ENCODE data around the gene MAMSTR.

MAMSTR gene

GRCh38 chr19:48663667-48664066 lies 55.9 kb downstream of the MAMSTR start:
- no peaks in the 10 kb centered on the region for H3K9me2 ChIP-seq (replicated peaks; ENCODE audit: insufficient read depth, low read length)
- TF ChIP-seq, protein P1, sequence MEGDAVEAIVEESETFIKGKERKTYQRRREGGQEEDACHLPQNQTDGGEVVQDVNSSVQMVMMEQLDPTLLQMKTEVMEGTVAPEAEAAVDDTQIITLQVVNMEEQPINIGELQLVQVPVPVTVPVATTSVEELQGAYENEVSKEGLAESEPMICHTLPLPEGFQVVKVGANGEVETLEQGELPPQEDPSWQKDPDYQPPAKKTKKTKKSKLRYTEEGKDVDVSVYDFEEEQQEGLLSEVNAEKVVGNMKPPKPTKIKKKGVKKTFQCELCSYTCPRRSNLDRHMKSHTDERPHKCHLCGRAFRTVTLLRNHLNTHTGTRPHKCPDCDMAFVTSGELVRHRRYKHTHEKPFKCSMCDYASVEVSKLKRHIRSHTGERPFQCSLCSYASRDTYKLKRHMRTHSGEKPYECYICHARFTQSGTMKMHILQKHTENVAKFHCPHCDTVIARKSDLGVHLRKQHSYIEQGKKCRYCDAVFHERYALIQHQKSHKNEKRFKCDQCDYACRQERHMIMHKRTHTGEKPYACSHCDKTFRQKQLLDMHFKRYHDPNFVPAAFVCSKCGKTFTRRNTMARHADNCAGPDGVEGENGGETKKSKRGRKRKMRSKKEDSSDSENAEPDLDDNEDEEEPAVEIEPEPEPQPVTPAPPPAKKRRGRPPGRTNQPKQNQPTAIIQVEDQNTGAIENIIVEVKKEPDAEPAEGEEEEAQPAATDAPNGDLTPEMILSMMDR (IDR thresholded peaks at IDR 0.05; ENCODE audit: low read length): no peak
- TF ChIP-seq EZH2 (optimal IDR thresholded peaks at IDR 0.05; ENCODE audit: low read depth, low read length) (no peak), EZH2phosphoT487 (IDR thresholded peaks at IDR 0.05; ENCODE audit: low read length) (no peak)
- no peak overlapping the region for H3K9ac ChIP-seq (ENCODE audit: low read length)
- H2AFZ ChIP-seq (ENCODE audit: low read length): no peak overlapping the region
- H3K4me3 ChIP-seq (ENCODE audit: low read length): no peak overlapping the region
- H3K9me3 ChIP-seq (replicated peaks; ENCODE audit: insufficient read depth, low read length): no peaks in the 10 kb centered on the region
- H3K36me3 ChIP-seq (replicated peaks; ENCODE audit: insufficient read depth, low read length): no peaks in the 10 kb centered on the region
- DNase-seq: no peak
- H3K27ac ChIP-seq (ENCODE audit: low read length): no peak overlapping the region
- H3K4me1 ChIP-seq (ENCODE audit: low read length): peaks cover 4% of the 10 kb centered on the region
- H3K27me3 ChIP-seq (replicated peaks; ENCODE audit: insufficient read depth, low read length): peaks cover 30% of the 10 kb centered on the region
- H3K79me2 ChIP-seq (ENCODE audit: low read length): no peaks in the 10 kb centered on the region
- no peak overlapping the region for H3K4me2 ChIP-seq (ENCODE audit: low read depth, low read length)
- H3F3A ChIP-seq (ENCODE audit: insufficient read depth, low read length): no peaks in the 10 kb centered on the region
- H4K20me1 ChIP-seq (ENCODE audit: insufficient read depth, low read length): no peaks in the 10 kb centered on the region
